ENCODE results near the gene HSFX2.
A peak's percentile ranks its signal among the peaks of the same experiment; 100 is the strongest.

GRCh38 chrX:149631234-149632165 is 36.4 kb upstream of the HSFX2 start, which contains the start of gene TMEM185A:
- TF ChIP-seq, protein P1, sequence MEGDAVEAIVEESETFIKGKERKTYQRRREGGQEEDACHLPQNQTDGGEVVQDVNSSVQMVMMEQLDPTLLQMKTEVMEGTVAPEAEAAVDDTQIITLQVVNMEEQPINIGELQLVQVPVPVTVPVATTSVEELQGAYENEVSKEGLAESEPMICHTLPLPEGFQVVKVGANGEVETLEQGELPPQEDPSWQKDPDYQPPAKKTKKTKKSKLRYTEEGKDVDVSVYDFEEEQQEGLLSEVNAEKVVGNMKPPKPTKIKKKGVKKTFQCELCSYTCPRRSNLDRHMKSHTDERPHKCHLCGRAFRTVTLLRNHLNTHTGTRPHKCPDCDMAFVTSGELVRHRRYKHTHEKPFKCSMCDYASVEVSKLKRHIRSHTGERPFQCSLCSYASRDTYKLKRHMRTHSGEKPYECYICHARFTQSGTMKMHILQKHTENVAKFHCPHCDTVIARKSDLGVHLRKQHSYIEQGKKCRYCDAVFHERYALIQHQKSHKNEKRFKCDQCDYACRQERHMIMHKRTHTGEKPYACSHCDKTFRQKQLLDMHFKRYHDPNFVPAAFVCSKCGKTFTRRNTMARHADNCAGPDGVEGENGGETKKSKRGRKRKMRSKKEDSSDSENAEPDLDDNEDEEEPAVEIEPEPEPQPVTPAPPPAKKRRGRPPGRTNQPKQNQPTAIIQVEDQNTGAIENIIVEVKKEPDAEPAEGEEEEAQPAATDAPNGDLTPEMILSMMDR (IDR thresholded peaks at IDR 0.05): no peak
- TF ChIP-seq POLR2AphosphoS5 (IDR thresholded peaks at IDR 0.05; ENCODE audit: low read depth, low read length) (peak; percentile 57; the same call in 1 of the 2 replicates), TCF7L2 (IDR thresholded peaks at IDR 0.05; ENCODE audit: low read depth, low read length) (no peak), SIN3A (IDR thresholded peaks at IDR 0.05; ENCODE audit: borderline replicate concordance, insufficient read depth, low read depth, low read length) (no peak)
- TF ChIP-seq, protein P2, sequence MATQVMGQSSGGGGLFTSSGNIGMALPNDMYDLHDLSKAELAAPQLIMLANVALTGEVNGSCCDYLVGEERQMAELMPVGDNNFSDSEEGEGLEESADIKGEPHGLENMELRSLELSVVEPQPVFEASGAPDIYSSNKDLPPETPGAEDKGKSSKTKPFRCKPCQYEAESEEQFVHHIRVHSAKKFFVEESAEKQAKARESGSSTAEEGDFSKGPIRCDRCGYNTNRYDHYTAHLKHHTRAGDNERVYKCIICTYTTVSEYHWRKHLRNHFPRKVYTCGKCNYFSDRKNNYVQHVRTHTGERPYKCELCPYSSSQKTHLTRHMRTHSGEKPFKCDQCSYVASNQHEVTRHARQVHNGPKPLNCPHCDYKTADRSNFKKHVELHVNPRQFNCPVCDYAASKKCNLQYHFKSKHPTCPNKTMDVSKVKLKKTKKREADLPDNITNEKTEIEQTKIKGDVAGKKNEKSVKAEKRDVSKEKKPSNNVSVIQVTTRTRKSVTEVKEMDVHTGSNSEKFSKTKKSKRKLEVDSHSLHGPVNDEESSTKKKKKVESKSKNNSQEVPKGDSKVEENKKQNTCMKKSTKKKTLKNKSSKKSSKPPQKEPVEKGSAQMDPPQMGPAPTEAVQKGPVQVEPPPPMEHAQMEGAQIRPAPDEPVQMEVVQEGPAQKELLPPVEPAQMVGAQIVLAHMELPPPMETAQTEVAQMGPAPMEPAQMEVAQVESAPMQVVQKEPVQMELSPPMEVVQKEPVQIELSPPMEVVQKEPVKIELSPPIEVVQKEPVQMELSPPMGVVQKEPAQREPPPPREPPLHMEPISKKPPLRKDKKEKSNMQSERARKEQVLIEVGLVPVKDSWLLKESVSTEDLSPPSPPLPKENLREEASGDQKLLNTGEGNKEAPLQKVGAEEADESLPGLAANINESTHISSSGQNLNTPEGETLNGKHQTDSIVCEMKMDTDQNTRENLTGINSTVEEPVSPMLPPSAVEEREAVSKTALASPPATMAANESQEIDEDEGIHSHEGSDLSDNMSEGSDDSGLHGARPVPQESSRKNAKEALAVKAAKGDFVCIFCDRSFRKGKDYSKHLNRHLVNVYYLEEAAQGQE (IDR thresholded peaks at IDR 0.05; ENCODE audit: insufficient read depth in 1 of 2, low read depth in 2 of 2, low read length in 1 of 2): 0 out of 4 replicates have a peak, but pooled peaks of 1 of the 2 experiments have one; percentile 21

All from Panc1 (cell line).